ENCODE data around the gene NOVA2.
A peak's percentile ranks its signal among the peaks of the same experiment; 100 is the strongest.

NOVA2 gene

GRCh38 chr19:46000491-46001246 is 27.0 kb upstream of the NOVA2 start:
- TF ChIP-seq CTCF (conservative IDR thresholded peaks at IDR 0.05; ENCODE audit: low read depth) = no peak
- ChIA-PET CTCF (no interaction called here), POLR2A (ENCODE audit: low non-redundant PET) (no interaction called here)
- H3K27ac ChIP-seq = no peak overlapping the region
- DNase-seq (ENCODE audit: low spot score) = peak; percentile 60

- POLR2A ChIA-PET (ENCODE audit: low non-redundant PET) = no interaction called here
- TF ChIP-seq CTCF (conservative IDR thresholded peaks at IDR 0.05; ENCODE audit: low read depth) = no peak
- DNase-seq (ENCODE audit: low spot score) = no peak
- no peak overlapping the region for H3K27ac ChIP-seq
- CTCF ChIA-PET = no interaction called here
Observed at GRCh38 chr19:45999653-46000121, 26.0 kb upstream of the NOVA2 start.

- TF ChIP-seq CTCF (conservative IDR thresholded peaks at IDR 0.05; ENCODE audit: low read depth) = no peak
- DNase-seq (ENCODE audit: low spot score) = no peak
- ChIA-PET CTCF (interaction anchor here (0.6 kb wide), 1 partner anchor 543 kb away, joined by 3 read pairs; no protein-coding TSS in a partner anchor), POLR2A (ENCODE audit: low non-redundant PET) (no interaction called here)
- H3K27ac ChIP-seq = no peak overlapping the region
Observed at GRCh38 chr19:45998834-45999233, 25.2 kb upstream of the NOVA2 start.

GRCh38 chr19:45996933-45997332 is 23.3 kb upstream of the NOVA2 start:
- POLR2A ChIA-PET (ENCODE audit: low non-redundant PET) = no interaction called here

DNA sequence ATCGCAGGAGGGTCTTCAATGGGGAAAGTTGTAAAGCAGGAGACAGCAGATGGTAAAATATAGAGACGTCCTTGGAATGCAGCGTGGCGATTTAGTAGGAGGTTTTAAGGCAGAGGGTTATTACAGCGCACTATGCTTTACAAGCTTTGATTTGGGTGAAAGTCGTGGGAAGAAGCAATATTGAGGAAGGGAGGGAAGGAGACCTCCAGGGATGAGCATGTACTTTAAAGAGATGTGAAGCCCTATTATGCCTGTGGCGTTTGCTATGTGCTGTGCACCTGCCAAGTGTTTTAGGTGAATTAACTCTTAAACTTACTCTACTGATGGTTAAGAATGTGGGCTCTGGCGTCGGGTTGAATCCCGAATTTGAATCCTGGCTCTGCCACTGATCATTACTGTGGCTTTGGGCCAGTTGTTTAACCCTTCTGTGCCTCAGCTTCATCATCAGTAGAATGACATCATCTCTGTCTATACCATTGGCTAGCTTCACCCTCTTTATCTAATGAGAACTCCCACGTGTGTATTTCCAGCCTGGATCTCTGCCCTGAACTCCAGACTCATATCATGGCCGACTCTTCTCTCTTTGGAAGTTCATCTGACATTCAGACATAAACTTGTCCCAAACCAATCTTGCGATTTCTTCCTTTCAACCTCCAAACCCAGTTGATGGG is 22.2 kb upstream of the NOVA2 start:
- CTCF ChIA-PET = interaction anchor here (0.5 to 0.9 kb wide), 2 partner anchors 20 to 195 kb away, joined by 3 read pairs; no protein-coding TSS in a partner anchor
- H3K27ac ChIP-seq = peak overlapping the region; percentile 62
- no peak for DNase-seq (ENCODE audit: low spot score)

More at GRCh38 chr19:45996933-45997332, 23.3 kb upstream of the NOVA2 start:
- DNase-seq (ENCODE audit: low spot score) = no peak
- H3K27ac ChIP-seq = no peak overlapping the region
- no peak for TF ChIP-seq CTCF (conservative IDR thresholded peaks at IDR 0.05; ENCODE audit: low read depth)
- CTCF ChIA-PET = no interaction called here

More for the DNA sequence above, 22.2 kb upstream of the NOVA2 start:
- TF ChIP-seq CTCF (conservative IDR thresholded peaks at IDR 0.05; ENCODE audit: low read depth) = no peak
- POLR2A ChIA-PET (ENCODE audit: low non-redundant PET) = no interaction called here

Measured in RWPE1 (cell line).